Measurements from ENCODE around the gene PAQR3.

DNA sequence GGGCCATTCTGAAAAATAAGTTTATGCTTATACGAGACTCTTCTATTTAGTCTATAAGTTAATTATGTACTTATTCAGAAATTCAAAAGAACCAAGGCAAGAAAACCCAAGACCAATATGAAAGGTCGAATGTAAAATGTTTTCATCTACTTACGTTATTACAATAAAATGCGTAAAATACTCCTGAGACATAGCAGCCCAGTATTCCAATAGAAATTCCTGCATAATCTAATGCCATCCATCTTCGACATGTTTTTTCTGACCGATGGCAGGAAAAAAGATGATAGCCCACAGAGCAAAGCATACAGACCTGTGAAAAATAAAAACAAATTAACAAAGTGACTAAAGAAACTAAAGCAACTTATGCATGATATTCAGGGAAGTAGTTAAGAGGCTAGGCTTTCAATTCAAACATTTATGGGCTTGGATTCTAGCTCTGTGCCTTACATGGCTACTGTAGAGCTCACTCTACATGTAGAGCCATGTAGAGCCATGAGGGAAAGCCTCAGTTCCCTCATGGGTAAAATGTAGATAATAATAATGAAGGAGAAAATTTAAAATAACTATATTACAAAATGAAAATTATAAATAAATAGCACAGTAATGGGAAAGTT is 9.1 kb downstream of the PAQR3 start:
- TF ChIP-seq SIRT6 (IDR thresholded peaks at IDR 0.05; ENCODE audit: low read length) (no peak), EZH2 (IDR thresholded peaks at IDR 0.05; ENCODE audit: low read depth, low read length, severe bottlenecking) (no peak), CREB1 (IDR thresholded peaks at IDR 0.05) (no peak)
- TF ChIP-seq, protein P1, sequence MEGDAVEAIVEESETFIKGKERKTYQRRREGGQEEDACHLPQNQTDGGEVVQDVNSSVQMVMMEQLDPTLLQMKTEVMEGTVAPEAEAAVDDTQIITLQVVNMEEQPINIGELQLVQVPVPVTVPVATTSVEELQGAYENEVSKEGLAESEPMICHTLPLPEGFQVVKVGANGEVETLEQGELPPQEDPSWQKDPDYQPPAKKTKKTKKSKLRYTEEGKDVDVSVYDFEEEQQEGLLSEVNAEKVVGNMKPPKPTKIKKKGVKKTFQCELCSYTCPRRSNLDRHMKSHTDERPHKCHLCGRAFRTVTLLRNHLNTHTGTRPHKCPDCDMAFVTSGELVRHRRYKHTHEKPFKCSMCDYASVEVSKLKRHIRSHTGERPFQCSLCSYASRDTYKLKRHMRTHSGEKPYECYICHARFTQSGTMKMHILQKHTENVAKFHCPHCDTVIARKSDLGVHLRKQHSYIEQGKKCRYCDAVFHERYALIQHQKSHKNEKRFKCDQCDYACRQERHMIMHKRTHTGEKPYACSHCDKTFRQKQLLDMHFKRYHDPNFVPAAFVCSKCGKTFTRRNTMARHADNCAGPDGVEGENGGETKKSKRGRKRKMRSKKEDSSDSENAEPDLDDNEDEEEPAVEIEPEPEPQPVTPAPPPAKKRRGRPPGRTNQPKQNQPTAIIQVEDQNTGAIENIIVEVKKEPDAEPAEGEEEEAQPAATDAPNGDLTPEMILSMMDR (IDR thresholded peaks at IDR 0.05; ENCODE audit: control extremely low read depth in 1 of 3, insufficient read depth in 1 of 3, low read depth in 1 of 3, low read length in 3 of 3), result no peak

Data from H1 (cell line).